Fibroblast of villous mesenchyme (primary cell): ENCODE results near the gene PPP1R12C. TPM values are rescaled to one million over a fixed set of nuclear protein-coding genes. Genes with fewer than 3 reads are reported as not detected.

Source experiments
- DNase-seq: peaks from one replicate; pipeline ENCODE4 v3.0.0-alpha.2; 2010; ENCODE audit warnings: low read depth
- H3K4me3 ChIP-seq: 2 replicates; pipeline ENCODE4 v1.5.1; 2011; ENCODE audit warnings: low read depth, mild to moderate bottlenecking, low read length
- total RNA-seq: library from RNA; depleted of rRNA; stranded (reverse); fragments of >200 nt; gene quantifications from 2 replicates; pipeline ENCODE4 v1.2.3, GENCODE V29; 2012
- TF ChIP-seq, protein P1 (sequence below): IDR thresholded peaks from 2 replicates; pipeline ENCODE4 v1.5.1; 2012; ENCODE audit warnings: low read depth, mild to moderate bottlenecking, low read length; ENCODE audit not compliant: insufficient read depth

PPP1R12C gene
- total RNA-seq, 1 donor, result 49.7 TPM

DNA sequence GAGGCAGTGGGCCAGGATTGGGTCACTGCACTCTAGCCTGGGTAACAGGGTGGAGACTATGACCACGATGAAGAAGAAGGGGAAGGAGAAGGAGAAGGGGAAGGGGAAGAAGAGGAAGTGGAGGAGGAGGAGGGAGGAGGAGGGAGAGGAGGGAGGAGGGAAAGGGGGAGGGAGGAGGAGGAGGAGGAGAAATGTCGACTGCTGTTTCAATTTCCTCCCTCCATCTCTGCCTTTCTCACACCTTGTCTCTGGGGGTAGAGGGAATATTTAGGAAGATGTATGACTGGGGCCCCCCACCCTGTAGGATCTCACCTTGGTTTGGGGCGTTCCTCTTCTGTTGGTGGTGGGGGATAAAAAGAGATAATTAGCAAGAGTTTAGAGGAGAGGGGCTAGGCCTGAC, 27.8 kb upstream of the PPP1R12C start:
- TF ChIP-seq, protein P1, sequence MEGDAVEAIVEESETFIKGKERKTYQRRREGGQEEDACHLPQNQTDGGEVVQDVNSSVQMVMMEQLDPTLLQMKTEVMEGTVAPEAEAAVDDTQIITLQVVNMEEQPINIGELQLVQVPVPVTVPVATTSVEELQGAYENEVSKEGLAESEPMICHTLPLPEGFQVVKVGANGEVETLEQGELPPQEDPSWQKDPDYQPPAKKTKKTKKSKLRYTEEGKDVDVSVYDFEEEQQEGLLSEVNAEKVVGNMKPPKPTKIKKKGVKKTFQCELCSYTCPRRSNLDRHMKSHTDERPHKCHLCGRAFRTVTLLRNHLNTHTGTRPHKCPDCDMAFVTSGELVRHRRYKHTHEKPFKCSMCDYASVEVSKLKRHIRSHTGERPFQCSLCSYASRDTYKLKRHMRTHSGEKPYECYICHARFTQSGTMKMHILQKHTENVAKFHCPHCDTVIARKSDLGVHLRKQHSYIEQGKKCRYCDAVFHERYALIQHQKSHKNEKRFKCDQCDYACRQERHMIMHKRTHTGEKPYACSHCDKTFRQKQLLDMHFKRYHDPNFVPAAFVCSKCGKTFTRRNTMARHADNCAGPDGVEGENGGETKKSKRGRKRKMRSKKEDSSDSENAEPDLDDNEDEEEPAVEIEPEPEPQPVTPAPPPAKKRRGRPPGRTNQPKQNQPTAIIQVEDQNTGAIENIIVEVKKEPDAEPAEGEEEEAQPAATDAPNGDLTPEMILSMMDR, result no peak

DNA sequence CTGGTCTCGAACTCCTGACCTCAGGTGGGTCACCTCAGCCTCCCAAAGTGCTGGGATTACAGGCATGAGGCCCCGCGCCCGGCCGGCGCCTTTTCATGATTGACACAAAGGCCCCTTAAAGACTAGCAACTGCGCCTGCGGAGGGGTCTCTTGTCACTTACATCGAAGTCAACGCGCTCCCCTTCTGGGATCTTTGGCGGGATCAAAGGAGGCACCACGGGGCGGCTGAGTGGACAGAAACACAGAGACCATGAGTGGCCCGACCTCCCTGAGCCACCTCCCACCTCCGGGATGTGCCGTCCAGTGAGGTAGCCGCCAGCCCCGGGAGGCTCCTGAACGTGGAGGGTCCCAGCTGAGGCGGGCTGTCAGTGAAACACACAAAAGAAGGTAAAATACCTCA, 24.3 kb upstream of the PPP1R12C start:
- no peak for DNase-seq
- H3K4me3 ChIP-seq, result no peak overlapping the region
- TF ChIP-seq, protein P1, result no peak

More for the DNA sequence above, 27.8 kb upstream of the PPP1R12C start:
- no peak overlapping the region for H3K4me3 ChIP-seq
- no peak for DNase-seq

DNA sequence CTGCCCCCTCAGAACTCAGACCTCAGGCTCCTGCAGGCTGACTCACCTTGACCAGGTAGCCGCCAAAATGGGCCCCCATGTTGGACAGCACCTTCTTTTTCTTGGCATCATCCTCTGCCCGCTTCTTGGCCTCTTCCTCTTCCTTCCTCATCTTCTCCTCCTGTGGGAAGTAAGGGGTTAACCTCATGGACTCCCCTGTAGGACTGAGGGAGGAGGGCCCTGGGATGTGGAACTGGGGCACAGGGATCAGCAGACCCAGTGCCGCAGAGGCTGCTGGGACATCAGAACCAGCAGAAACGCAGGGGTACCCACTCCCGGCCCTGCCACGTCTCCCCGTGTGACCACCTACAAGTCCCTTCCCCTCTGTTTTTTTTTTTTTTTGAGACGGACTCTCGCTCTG, 20.5 kb upstream of the PPP1R12C start:
- TF ChIP-seq, protein P1, result no peak
- no peak for DNase-seq
- no peak overlapping the region for H3K4me3 ChIP-seq

DNA sequence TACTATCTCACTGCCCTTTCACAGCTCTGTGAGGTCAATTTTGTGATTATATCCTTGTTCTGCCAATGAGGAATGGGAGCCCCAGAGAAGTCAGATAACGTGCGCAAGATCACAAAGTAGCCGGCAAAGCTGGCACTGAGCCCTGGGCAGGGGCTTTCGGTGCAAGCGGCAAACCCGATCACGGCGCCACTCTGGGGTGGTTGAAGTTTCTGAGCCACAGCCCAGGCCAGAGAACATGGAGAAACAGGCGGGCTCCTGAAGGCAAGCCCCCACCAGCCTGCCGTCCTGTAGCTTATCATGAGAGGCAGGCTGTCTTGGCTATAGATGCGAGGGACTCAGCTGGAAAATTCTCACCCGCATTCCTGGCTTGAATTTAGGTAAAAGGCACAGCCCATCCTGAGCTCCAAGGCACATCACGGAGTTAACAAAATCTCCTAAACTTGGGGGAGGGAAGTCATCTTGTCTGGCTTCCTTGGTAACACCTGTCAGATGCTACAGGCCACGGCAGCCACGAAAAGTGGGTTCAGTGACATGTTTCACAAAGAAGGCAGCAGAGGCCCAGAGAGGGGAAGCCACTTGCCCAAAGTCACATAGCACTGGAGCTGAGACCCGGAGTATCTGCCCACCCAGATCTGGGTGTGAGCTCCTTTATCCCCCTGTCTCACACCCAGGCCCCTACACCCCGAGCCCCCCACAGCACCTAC, 19.1 kb upstream of the PPP1R12C start:
- H3K4me3 ChIP-seq, result no peak overlapping the region
- no peak for DNase-seq
- TF ChIP-seq, protein P1, result no peak

DNA sequence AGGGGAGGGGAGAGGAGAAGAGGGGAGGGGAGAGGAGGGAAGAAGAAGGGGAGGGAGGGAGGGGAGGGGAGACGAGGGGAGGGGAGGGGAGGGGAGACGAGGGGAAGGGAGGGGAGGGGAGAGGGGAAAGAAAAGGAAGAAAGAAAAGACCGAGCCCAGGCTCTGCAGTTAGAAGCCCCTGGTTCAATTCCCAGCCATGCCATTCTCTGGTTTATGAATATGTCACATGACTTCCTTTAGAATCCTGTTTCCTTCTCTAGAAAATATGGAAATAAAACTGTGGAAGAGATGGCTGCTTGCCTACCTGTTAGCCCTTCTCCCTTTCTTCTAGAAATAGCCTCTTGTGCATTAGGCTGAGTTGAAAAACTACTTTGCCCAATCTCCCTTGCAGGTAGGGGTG, 17.3 kb upstream of the PPP1R12C start:
- H3K4me3 ChIP-seq, result no peak overlapping the region
- TF ChIP-seq, protein P1, result no peak
- DNase-seq, result no peak

DNA sequence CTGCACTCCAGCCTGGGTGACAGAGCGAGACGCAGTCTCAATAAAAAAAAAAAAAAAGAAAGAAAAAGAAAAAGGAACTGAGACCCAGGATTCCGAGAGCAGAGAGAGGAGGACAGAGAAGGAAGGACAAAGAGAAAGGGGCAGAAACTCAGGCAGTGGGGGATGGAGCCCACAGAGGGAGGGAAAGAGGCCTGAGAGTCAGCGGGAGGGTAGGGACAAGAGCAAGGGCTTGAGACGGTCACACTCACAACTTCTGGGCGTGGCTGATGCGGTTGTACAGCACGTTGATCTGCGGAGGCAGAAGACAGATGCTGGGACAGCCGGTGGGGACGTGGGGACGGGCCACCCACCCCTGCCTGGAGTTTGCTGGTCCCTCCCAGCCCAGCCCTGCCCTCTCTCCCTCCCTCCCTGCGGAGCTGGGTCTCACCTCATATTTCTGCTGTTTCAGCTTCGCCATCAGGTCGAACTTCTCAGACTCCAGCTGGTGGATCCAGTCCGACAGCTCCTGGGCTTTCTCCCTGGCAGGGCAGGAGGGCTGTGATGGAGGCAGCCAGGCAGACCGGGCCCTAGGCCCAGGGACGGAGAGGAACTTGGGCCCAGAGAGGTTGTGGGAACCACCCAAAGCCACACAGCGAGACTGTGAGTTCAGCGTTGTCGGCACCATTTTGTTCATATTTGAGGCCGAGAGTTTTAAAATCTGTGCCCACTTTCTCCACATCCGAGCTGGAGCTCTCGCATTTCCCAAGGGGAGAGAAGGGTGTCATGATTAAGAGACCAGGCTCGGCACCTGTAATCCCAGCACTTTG, 16.4 kb upstream of the PPP1R12C start:
- no peak for DNase-seq
- no peak overlapping the region for H3K4me3 ChIP-seq
- TF ChIP-seq, protein P1, result no peak
